GM18526 (cell line): Measurements from ENCODE around the gene UST.

Experiments
- POLR2A ChIP-seq: IDR thresholded peaks from 3 replicates; pipeline ENCODE4 v1.6.1; 2011; ENCODE audit not compliant: insufficient read length; ENCODE audit errors: extremely low read depth

UST gene

DNA sequence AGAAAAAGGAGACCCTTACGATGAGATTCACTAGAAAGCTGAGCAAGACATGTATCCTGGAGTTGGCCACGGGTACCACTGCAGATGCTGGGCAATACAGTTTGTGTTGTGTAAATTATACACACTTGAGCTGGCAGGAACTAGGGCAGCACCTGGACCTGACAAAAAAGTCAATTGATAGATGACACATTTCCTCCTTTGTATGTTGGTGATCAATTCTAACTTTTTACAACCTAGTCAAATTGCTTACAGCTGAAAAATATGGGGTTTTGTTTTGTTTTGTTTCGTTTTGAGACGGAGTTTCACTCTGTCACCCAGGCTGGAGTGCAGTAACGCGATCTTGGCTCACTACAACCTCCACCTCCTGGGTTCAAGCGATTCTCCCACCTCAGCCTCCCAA, 108.9 kb downstream of the UST start:
- TF ChIP-seq POLR2A: no peak

DNA sequence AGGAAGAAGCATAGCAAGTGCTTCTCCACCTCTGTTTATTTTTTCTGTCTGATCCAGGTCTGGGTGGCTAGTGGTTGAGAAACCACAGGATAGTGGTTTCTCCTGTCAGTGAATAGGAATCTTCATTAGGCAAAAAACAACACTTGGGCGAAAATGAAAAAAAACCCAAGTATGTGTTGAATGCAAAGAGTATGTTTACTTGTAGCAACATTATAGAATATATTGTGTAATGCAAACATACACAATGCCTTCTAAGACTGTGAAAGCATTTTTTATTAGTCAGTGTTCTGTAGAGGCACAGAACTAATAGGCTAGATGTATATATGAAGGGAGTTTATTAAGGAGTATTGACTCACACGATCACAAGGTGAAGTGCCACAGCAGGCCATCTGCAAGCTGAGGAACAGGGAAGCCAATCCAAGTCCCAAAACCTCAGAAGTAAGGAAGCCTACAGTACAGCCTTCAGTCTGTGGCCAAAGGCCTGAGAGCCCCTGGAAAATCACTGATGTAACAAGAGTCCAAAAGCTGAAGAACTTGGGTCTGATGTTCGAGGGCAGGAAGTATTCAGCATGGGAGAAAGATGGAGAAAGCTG, 111.1 kb downstream of the UST start:
- no peak for TF ChIP-seq POLR2A

DNA sequence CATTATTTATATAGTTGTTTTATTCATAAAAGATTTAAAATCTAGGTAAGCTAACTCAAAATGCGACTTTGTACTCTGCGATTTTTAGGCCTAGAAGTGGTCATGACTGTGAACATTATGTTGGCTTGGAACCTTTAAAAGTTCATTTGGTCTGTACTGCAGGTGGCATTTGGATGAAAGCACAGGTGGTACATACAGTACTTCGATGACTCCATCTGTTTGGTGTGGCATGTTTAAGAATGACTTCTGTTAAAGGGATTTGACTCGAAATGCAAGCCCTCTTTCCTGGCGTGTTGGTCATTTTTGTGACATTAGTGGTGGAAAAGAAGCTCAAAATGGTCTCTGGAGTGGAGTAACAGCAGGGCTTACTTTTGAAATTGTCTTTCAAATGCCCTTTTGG, 118.1 kb downstream of the UST start:
- TF ChIP-seq POLR2A: no peak

DNA sequence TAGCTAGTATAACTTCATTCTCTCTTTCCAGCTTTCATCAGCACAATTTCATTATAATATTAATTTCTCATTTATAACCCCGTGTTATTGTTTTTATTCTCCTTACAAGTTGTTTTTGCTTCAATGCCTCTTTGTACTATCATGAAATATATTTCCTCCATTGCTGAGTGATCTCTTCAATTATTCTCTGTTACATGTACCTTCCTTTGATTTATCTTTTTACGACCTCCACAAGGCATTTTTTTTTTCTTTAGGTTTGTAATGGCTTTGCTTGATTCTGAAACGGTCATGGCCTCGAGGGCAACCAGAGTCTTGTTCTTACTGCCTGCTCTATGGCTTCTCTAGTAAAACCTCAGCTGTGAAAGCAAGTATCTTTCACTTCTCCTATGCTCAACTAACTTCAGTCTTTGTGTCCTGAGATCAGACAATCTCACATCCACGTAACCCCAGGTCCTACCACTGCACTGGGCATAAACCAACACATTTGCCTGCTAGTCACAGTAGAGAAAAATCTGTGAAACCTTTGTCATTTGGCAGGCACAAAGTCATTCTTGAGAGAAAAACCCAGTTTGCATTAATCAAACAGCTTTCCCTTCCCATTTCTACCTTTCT, 119.9 kb downstream of the UST start:
- TF ChIP-seq POLR2A: no peak

DNA sequence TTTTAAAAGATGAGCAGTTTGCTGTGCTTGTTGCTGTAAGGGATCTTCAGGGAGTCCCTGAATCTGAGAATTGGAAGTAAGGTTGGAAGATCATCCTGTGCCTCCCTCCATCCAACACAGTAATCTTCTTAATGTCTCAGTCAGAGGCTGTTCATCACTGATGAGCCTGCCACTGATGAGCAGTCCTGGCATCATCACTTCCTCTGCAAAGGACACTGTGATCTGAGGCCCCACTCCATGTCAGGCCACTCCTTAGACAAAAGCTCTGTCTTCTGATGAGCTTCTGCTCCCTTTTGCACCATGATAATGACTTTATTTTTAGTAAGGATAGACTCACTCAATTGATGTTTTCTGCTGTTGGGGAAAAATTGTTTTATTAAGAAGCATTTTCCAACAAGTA, 121.0 kb downstream of the UST start:
- TF ChIP-seq POLR2A: no peak

DNA sequence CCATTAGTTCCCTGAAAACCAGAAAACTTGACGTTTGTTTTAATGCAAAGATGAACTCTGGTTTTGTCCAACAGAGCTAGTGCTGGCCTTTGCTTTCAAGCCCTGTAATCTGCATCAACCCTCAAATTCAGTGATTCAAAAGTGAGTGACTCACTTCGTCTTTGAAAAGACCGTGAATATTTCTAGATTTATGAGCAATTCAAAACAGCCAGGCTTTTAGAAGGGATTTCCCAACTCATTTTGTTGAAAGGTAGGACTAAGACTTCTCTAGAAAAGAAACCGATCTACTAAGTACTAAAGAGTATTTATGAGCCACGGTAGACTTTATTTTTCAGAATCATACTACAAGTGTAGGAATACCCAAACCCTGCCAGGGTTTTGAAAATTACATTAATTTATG, 121.5 kb downstream of the UST start:
- TF ChIP-seq POLR2A: no peak

DNA sequence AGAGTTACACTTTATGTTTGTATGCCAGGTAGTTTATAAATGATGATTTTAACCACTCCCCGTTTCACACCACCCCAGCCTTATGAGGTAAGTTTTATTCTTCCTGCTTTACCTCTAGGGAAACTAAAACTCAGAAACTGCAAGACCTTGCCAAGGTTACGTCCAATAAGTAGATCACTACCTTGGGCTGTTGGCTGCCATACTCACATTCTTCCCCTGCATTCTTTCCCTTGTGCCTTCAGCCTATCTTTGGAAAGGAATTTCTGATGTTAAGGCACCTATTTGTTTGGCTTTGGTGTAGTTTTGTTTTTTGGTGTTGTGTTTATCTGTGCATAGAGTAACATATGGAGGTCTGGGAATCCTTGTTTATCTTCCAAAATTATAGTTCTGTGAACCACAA, 122.1 kb downstream of the UST start:
- no peak for TF ChIP-seq POLR2A

DNA sequence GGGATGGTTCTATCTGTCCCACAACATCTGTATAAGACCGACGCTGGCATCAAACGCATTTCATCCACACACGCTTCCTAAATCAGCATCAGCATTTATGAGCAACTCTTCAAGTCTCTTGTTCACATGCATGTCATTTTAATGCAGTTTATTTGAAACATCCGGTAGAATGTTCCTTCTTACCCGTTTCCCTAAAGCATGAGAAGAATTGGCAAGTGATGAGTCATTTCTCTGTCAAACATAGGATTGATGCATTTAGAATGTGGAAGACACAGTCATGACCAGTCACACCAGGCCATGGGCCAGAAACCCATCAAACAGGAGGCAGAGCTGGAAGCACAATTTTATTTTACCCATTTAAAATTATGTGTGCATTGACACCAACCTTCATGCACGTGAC, 122.8 kb downstream of the UST start:
- TF ChIP-seq POLR2A: no peak

DNA sequence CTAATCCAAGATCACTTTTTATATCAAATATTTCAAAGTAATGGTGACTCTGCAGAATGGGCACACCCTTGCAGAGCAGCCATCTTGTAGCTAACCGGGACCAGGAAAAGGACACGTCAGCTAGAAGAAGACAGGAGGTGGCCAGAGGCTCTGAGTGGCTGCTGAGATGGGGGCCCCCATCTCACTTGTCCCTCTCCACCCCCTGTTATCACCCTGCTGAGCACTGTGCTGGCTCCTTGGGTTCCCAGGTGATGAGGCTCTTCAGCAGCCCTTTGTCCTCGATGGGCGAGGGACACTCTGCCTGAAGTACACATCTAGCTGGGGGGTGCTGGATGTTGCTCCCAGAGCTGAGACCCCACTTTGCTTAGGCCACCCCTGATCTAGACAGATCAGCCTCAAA, 126.3 kb downstream of the UST start:
- TF ChIP-seq POLR2A: no peak

DNA sequence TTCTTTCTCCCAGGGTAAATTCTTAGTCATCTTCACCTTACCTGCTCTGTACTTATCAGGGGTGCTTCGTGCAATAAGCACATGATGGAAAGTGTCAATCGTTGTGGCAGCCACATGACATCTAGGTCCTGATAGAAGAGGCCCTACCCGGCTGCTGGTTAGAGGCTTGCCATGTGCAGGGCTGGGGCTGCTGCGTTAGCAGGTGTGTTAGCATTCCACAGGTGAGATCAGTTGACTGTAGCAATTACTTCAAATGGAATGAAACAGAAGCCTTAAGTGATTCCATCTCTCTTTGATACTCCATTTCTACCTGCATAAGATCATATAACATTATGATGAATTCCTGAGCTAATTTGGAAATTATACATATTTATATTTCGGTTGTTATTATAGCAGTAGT, 127.0 kb downstream of the UST start:
- TF ChIP-seq POLR2A: no peak

DNA sequence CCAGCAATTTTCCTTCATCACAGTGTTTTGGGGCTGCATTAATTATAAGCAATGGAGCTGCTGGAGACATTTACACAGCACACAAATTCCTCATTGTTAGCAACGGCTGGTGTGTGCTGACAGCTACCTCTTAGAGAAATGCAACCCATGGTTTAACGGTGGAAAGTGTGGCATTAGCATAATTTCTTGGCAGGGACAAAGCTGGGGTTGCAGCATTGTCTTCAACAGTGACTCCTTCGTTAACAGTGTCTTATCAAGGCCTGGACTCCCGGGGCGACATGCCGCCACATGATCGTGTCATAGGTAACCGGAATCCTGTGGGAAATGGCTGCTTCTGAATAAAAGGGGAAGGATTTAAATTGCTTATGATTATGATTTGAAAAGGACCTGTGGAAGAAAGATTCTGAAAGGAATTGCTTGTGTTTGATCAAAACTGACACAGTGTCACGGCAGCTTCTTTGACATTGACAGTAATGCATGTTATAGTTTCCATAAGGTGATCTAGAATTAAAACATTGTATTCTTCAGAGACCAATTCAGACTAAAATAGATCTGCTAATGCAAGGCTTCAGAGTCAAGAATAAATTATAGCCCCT, 128.0 kb downstream of the UST start:
- no peak for TF ChIP-seq POLR2A

DNA sequence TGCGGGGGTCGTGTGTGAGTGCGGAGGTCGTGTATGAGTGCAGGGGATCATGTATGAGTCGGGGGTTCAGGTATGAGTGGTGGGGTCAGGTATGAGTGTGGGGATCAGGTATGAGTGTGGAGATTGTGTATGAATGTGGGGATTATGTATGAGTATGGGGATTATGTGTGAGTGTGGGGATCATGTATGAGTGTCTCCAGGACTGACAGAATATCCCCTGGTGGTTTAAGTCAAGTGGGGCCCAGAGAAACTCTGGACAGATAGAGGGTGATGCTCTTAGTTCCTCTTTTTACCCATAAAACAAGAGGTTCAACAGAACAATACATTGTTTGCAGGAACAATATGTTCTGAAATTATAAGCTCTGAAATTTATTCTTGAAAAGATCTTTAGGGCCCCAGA, 131.9 kb downstream of the UST start:
- TF ChIP-seq POLR2A: no peak

DNA sequence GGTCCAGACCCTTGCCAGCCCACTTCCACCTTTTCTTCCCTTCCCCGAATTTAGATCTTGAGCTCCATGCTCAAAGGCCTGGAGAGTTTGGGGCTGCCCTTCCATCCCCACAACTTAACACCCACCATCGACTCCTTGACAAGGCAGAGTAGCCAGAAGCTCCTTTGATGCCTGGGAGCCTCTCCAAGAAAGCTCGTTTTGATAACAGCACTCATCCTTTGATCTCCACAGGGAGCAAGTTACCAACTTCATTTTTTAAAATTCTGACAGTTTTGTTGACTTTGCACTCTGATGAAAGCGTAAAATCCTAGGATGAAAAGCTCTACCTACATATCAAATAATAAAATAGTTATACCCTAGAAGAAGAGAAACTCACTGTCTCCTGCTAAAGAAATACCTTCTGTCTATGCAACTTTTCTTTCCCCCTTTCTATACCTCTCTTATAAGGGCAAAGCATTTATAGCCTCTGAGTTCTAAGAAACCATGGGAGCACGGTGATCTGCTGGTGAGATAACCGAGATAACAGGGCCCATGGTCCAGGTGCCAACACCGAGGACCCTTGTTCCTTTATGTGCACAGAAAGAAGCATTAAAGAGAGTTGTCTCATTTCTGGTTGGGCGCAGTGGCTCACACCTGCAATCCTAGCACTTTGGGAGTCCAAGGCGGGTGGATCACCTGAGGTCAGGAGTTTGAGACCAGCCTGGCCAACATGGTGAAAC, 134.9 kb downstream of the UST start:
- no peak for TF ChIP-seq POLR2A

DNA sequence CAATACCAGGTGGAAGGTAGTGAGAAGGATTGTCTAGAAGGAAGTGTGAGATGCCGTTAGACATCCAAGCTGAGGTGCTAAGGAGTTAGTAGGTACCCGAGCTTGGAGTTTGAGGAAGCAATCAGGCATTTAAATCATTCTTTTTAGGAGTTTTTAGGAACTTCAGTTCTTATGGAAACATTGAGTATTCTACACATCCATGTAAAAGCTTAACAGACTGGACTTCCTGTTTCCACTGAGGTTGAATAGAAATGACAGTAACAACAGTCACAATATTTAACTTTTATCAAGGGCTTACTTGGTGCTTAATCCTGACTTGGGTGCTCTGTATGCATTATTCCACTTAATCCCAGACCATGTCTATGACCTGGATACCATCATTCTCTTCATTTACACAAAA, 136.4 kb downstream of the UST start:
- TF ChIP-seq POLR2A: no peak

DNA sequence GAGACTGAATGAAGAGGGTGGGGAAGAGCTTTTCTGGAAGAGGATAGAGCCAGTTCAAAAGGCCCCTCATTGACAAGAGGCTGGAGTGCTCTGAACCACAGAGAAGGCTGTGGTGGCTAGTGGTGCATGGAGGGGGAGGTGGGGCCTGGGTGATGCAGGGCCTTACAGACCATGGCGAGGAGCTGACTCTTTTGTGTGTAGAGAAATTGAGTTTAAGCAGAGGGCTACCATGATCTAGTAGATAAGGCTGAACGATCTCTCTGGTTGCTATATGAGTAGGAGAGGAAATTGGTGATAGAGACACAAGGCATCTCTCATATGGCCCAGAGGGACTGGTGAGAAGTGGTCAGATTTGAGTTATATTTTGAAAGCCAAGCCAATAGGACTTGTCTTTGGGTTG, 137.6 kb downstream of the UST start:
- TF ChIP-seq POLR2A: no peak

DNA sequence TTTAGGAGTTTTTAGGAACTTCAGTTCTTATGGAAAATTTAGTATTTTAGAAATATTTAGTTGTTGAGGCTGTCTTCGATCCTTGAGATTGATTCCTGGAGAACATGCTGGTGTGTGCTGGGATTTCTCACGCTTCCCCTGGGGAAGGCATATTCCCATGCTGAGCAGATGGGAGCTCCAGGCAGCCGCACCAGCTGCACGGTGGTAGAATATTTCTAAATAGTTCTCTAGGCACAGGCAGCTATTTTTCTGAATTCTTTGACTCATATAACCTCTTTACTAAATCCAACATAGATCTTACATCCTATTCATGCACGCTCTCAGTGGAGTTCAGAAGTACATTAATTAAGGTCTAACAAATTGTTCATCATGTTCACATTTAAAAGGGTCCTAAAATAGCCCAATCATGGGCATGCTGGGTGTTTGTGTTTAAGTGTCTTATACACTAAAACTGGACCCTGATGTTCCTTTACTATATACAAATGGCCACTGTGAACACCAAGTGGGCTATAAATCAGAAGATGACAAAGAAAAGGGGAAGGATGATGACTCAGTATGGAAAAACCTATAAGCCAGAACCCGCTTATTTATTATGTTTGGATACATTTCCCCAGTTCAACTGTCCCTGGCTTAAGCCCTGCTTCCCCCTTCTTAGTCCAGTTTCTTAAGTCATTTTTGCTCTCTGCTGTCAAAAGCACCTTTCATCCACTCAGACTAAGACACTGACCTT, 138.5 kb downstream of the UST start:
- TF ChIP-seq POLR2A: no peak
